Heart left ventricle (tissue), 16 donors: ENCODE results near the gene TTC27. TPM values are rescaled to one million over a fixed set of nuclear protein-coding genes. Genes with fewer than 3 reads are reported as not detected.

Experiments
- ATAC-seq, 4 donors: fragments of 200-7000 bp; cut with Tn5 transposase; one replicate each; pipeline ENCODE4 v1.9.1; 2020 to 2022; ENCODE audit warnings: moderate library complexity in 4 of 4, mild to moderate bottlenecking in 3 of 4, moderate number of reproducible peaks in 1 of 4
- DNase-seq, 5 donors: peaks; one replicate each; pipeline ENCODE4 v3.0.0-alpha.2; 2020
- H3K27ac ChIP-seq, 12 donors: fragments of 200-600 bp; sonication (generic) in 4 of 12; one replicate each; pipeline versions ENCODE4 v1.5.0 to v1.8.0; 2016 to 2022; ENCODE audit warnings: mild to moderate bottlenecking in 2 of 12
- H3K27me3 ChIP-seq, 9 donors: fragments of 200-600 bp; sonication (generic) in 2 of 9; one replicate each; pipeline versions ENCODE4 v1.5.1 to v1.8.0; 2016 to 2022; ENCODE audit warnings: mild to moderate bottlenecking in 3 of 9
- H3K36me3 ChIP-seq, 9 donors: fragments of 200-600 bp; sonication (generic) in 2 of 9; one replicate each; pipeline versions ENCODE4 v1.5.0 to v1.8.0; 2018 to 2022; ENCODE audit warnings: mild to moderate bottlenecking in 2 of 9
- H3K4me1 ChIP-seq, 12 donors: fragments of 200-600 bp; sonication (generic) in 4 of 12; one replicate each; pipeline versions ENCODE4 v1.5.0 to v1.8.0; 2016 to 2022; ENCODE audit warnings: mild to moderate bottlenecking in 3 of 12
- H3K4me3 ChIP-seq, 12 donors: fragments of 200-600 bp; sonication (generic) in 4 of 12; one replicate each; pipeline versions ENCODE4 v1.5.0 to v1.8.0; 2017 to 2022; ENCODE audit warnings: mild to moderate bottlenecking in 9 of 12, moderate library complexity in 4 of 12
- H3K9me3 ChIP-seq, 12 donors: fragments of 200-600 bp; sonication (generic) in 4 of 12; one replicate each; pipeline versions ENCODE4 v1.5.0 to v1.8.0; 2016 to 2022; ENCODE audit warnings: mild to moderate bottlenecking in 1 of 12
- POLR2A ChIP-seq, 2 donors: fragments of 450-650 bp; IDR thresholded peaks; one replicate each; pipeline ENCODE4 v1.6.1; 2017; ENCODE audit warnings: antibody characterized with exemption in 2 of 2, mild to moderate bottlenecking in 2 of 2, moderate library complexity in 2 of 2
- WGBS, 4 donors: extraction: QIAGEN DNeasy Blood & Tissue Kit in 2 of 4; methylation state at CpG; one replicate each; pipeline versions ENCODE4 v1.1.5 to v1.1.7; 2013 to 2018; 5-methylcytosine and 5-hydroxymethylcytosine counted together
- intact Hi-C, 10 donors: fragments of 100-400 bp; cut with DNase I; formaldehyde crosslinking; loops; one replicate each; pipeline versions ENCODE4 v1.11.1 to v1.14.2; 2022
- polyA plus RNA-seq, 2 donors: library from polyadenylated mRNA; stranded (reverse); fragments of 200-250 nt; gene quantifications; one replicate each; pipeline ENCODE4 v1.2.3, GENCODE V29; 2013
- total RNA-seq, 9 donors: library from RNA; depleted of rRNA in 2 of 9; stranded (reverse); fragments of >200 nt in 2 of 9; fragmentation: NEBNext Ultra II Directional in 3 of 9; extraction: Animal tissue kit (Norgen Biotek cat#: 25700) in 3 of 9; gene quantifications; one replicate each; pipeline versions ENCODE4 v1.1.0 to v1.2.4, GENCODE V29; 2016 to 2023
- TF ChIP-seq, protein P1 (sequence below), 12 donors: fragments of 200-600 bp; sonication (generic) in 4 of 12; IDR thresholded peaks; one replicate each; pipeline versions ENCODE4 v1.5.0 to v1.8.0; 2018 to 2022; ENCODE audit warnings: antibody characterized with exemption in 12 of 12, mild to moderate bottlenecking in 5 of 12
- donor health status: ischemic (EF 13 %, LVEDD 7.1; RV severe dilation, severe dysfunction).
- donor health status: healthy with polysubstance abuse.
- donor health status: DM: no; HTN: yes; CAD: no.
- donor health status: DM: no; HTN: no; CAD: no.
- donor health status: ischemic (EF 25% LVEDD 6.9; RV normal size, moderate dysfunction).
- donor health status: ischemic (EF 25% LVEDD 5.7; RV mildly dilated, moderate dysfunction).
- donor health status: healthy.
- donor health status: DM: yes; HTN: yes; CAD: no.
- donor health status: ischemic (EF 35%, LVEDD 5.7; RV mildly dilated, moderate dysfunction).
- donor health status: nonischemic (EF 11% LVEDD 7.7; RV severe dilation, severe dysfunction).
- donor health status: DM: yes; HTN: yes; CAD: no.
- donor health status: PGD.
- donor health status: ischemic (EF 29% LVEDD 5.4; RV normal size, mild dysfunction).
- donor health status: nonischemic (EF 23%, LVEDD 6.1; RV moderate dilation, normal function).

Gene TTC27
- total and polyA plus RNA-seq, 11 donors: 5.2 to 18.1 (median 11.0) TPM

DNA sequence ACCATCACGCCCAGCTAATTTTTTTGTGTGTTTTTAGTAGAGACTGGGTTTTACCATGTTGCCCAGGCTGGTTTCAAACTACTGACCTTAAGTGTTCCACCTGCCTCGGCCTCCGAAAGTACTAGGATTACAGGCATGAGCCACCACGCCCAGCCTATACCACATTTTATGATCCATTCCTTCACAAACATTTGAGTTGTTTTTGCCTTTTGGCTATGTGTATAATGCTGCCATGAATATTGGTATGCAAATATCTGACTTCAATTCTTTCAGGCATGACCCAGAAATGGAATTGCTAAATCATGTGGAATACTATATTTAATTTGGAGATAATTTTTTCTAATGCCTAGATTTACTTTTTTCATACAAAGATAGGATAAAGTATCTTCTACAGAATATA lies 68.6 kb downstream of the TTC27 start:
- TF ChIP-seq, protein P1, sequence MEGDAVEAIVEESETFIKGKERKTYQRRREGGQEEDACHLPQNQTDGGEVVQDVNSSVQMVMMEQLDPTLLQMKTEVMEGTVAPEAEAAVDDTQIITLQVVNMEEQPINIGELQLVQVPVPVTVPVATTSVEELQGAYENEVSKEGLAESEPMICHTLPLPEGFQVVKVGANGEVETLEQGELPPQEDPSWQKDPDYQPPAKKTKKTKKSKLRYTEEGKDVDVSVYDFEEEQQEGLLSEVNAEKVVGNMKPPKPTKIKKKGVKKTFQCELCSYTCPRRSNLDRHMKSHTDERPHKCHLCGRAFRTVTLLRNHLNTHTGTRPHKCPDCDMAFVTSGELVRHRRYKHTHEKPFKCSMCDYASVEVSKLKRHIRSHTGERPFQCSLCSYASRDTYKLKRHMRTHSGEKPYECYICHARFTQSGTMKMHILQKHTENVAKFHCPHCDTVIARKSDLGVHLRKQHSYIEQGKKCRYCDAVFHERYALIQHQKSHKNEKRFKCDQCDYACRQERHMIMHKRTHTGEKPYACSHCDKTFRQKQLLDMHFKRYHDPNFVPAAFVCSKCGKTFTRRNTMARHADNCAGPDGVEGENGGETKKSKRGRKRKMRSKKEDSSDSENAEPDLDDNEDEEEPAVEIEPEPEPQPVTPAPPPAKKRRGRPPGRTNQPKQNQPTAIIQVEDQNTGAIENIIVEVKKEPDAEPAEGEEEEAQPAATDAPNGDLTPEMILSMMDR (IDR thresholded peaks at IDR 0.05): no peak
- TF ChIP-seq POLR2A (IDR thresholded peaks at IDR 0.05): no peak
- Histone ChIP-seq H3K27ac (no peak overlapping the region), H3K4me1 (peaks cover 0 to 7% (median 0%) of the 10 kb centered on the region in 12 donors), H3K36me3 (peaks cover 0 to 4% (median 0%) of the 10 kb centered on the region in 9 donors), H3K9me3 (no peaks in the 10 kb centered on the region), H3K27me3 (no peaks in the 10 kb centered on the region), H3K4me3 (no peak overlapping the region)
- WGBS, 4 donors: 98 to 99% (median 99%) methylated on average over 4 of the region's 4 CpGs
- DNase-seq (no peak), ATAC-seq (no peak)
- intact Hi-C loops: no loop called here

DNA sequence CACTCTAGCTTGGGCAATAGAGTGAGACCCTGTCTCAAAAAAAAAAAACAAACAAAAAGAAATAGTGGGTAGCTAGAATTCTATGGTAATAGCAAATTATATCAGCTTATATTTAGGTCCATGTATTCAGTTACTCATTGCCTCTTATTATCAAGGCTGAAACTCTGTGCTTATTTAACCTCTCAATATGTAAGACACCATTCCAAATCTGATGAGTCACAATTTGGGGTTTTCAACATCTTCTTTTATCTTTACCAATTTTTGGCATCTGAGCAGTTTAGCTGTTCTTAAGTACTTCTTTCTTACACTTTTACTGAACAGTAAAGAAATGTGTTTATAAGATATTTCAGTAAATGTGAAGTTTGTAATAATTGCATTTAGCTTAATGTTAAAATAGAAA lies 69.3 kb downstream of the TTC27 start:
- Histone ChIP-seq H3K4me1 (peaks cover 0 to 10% (median 0%) of the 10 kb centered on the region in 12 donors), H3K9me3 (no peaks in the 10 kb centered on the region), H3K27me3 (no peaks in the 10 kb centered on the region), H3K36me3 (peaks cover 0 to 4% (median 0%) of the 10 kb centered on the region in 9 donors), H3K27ac (no peak overlapping the region), H3K4me3 (no peak overlapping the region)
- ATAC-seq: peak in 1 of 4 donors; percentile 24
- DNase-seq: no peak
- intact Hi-C loops: no loop called here
- TF ChIP-seq, protein P1 (IDR thresholded peaks at IDR 0.05): no peak
- no peak for TF ChIP-seq POLR2A (IDR thresholded peaks at IDR 0.05)

DNA sequence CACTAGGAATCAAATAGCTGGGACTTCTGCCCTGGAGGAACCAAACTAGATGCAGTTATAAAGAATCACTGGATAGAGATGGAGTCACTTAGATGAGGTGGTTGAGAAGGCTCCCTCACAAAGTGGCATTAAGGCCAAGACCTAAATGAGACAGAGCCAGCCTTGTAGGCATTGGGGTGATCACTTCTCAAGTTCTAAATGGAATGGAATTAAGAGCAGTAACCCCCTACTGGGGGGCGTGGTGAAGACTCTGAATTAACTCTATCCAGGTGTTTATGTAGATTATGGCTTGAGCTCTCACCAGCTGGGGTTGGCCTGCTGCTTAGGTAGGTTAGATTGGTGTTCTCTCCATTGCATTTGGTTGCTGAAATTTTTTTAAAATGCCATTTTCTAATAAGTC lies 71.3 kb downstream of the TTC27 start:
- H3K27me3 ChIP-seq: no peaks in the 10 kb centered on the region
- intact Hi-C loops: no loop called here
- DNase-seq: no peak
- H3K27ac ChIP-seq: no peak overlapping the region
- H3K9me3 ChIP-seq: no peaks in the 10 kb centered on the region
- 93 to 100% (median 98%) methylated on average over 1 of the region's 1 CpG for WGBS, 4 donors
- no peak overlapping the region for H3K4me3 ChIP-seq
- ATAC-seq: no peak
- H3K36me3 ChIP-seq: peaks cover 0 to 19% (median 11%) of the 10 kb centered on the region in 9 donors
- TF ChIP-seq POLR2A (IDR thresholded peaks at IDR 0.05): no peak
- TF ChIP-seq, protein P1 (IDR thresholded peaks at IDR 0.05): no peak
- H3K4me1 ChIP-seq: peaks cover 0 to 15% (median 0%) of the 10 kb centered on the region in 12 donors

DNA sequence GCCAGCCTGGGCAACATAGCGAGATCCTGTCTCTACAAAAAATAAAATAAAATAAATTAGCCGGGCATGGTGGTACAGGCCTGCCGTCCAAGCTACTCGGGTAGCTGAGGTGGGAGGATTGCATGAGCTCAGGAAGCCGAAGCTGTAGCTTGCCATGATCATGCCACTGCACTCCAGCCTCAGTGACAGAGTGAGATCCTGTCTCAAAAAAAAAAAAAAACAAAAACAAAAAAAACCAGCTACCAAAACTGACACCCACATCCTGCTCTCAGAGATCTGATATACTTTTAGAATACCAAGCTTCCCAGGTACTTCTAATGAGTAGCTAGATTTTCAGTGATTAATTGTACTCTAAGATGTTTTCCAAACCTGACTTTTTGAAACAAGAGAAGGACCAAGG lies 74.0 kb downstream of the TTC27 start:
- 95 to 97% (median 96%) methylated on average over 5 of the region's 5 CpGs for WGBS, 4 donors
- Histone ChIP-seq H3K27me3 (no peaks in the 10 kb centered on the region), H3K4me1 (peaks cover 0 to 15% (median 0%) of the 10 kb centered on the region in 12 donors), H3K27ac (no peak overlapping the region), H3K36me3 (peaks cover 0 to 30% (median 9%) of the 10 kb centered on the region in 9 donors), H3K4me3 (no peak overlapping the region), H3K9me3 (no peaks in the 10 kb centered on the region)
- no peak for TF ChIP-seq POLR2A (IDR thresholded peaks at IDR 0.05)
- TF ChIP-seq, protein P1 (IDR thresholded peaks at IDR 0.05): no peak
- ATAC-seq: no peak
- intact Hi-C loops: no loop called here
- DNase-seq: no peak
